Karpas-422 (cell line): ENCODE results near the gene ERP27. TPM values are rescaled to one million over a fixed set of nuclear protein-coding genes. Genes with fewer than 3 reads are reported as not detected.

Experiments
- DNase-seq: peaks from one replicate; pipeline ENCODE4 v3.0.0-alpha.2; 2015
- H2AFZ ChIP-seq: fragments of 200-600 bp; sonication (generic); 2 replicates; pipeline ENCODE4 v1.6.1; 2014; ENCODE audit warnings: antibody characterized with exemption, low read length, mixed read lengths
- H3K27ac ChIP-seq: fragments of 200-600 bp; sonication (generic); 2 replicates; pipeline ENCODE4 v1.5.1; 2014; ENCODE audit warnings: mild to moderate bottlenecking, low read length, moderate library complexity
- H3K27me3 ChIP-seq: fragments of 200-600 bp; sonication (generic); 2 replicates; pipeline ENCODE4 v1.6.1; 2014; ENCODE audit warnings: low read length, mixed read lengths
- H3K36me3 ChIP-seq: fragments of 200-600 bp; sonication (generic); 2 replicates; pipeline ENCODE4 v1.6.1; 2014; ENCODE audit warnings: low read length, mixed read lengths; ENCODE audit not compliant: insufficient read depth
- H3K4me1 ChIP-seq: fragments of 200-600 bp; sonication (generic); 2 replicates; pipeline ENCODE4 v1.6.1; 2014; ENCODE audit warnings: mild to moderate bottlenecking, low read length, mixed read lengths
- H3K4me2 ChIP-seq: fragments of 200-600 bp; sonication (generic); 2 replicates; pipeline ENCODE4 v1.6.1; 2014; ENCODE audit warnings: low read length, low read depth, mild to moderate bottlenecking; ENCODE audit not compliant: poor library complexity, severe bottlenecking
- H3K4me3 ChIP-seq: fragments of 200-600 bp; sonication (generic); 2 replicates; pipeline ENCODE4 v1.5.1; 2014; ENCODE audit warnings: mild to moderate bottlenecking, antibody characterized with exemption, low read length, mixed read lengths
- H3K79me2 ChIP-seq: fragments of 200-600 bp; sonication (generic); 2 replicates; pipeline ENCODE4 v1.6.1; 2014; ENCODE audit warnings: mild to moderate bottlenecking, low read length, mixed read lengths
- H3K9ac ChIP-seq: fragments of 200-600 bp; sonication (generic); 2 replicates; pipeline ENCODE4 v1.6.0; 2014; ENCODE audit warnings: low read length
- H3K9me2 ChIP-seq: fragments of 200-600 bp; sonication (generic), shearing (Covaris generic); replicated peaks from 2 replicates; pipeline ENCODE4 v1.6.0; 2014; ENCODE audit warnings: mild to moderate bottlenecking, low read length, moderate library complexity; ENCODE audit not compliant: insufficient read depth
- H3K9me3 ChIP-seq: fragments of 300-700, 200-600 bp; sonication (generic); 2 replicates; pipeline ENCODE4 v1.6.1; 2014; ENCODE audit warnings: low read length, mixed read lengths
- H4K20me1 ChIP-seq: fragments of 200-600 bp; sonication (generic); 2 replicates; pipeline ENCODE4 v1.6.1; 2014; ENCODE audit warnings: mild to moderate bottlenecking, antibody characterized with exemption, low read length, low read depth; ENCODE audit not compliant: insufficient read depth
- total RNA-seq: library from RNA; depleted of rRNA; stranded (reverse); fragments of >200 nt; shearing (Covaris generic); gene quantifications from 2 replicates; pipeline ENCODE4 v1.2.3, GENCODE V29; 2014; ENCODE audit warnings: low replicate concordance

ERP27 gene
- total RNA-seq, 1 experiment from 2014 or later: 0.60 TPM

DNA sequence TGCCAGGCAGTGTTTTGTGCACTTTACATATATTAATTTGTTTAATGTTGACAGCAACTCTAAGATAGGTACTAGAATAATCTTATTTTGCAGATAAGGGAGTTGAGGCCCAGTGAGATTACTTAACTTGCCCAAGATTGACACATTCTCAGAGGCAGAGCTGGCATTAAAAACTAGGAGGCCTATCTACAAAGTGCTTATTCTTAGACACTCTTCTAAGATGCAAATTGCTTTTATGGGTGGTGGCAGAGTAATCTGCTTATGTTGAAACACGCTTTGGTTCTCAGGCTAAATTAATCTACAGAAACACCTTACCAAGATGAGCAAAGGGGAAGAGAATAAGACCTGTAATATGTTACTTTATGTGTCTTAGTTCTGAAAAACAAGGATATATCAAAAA, 59.8 kb downstream of the ERP27 start:
- Histone ChIP-seq H3K9me2 (no peaks in the 10 kb centered on the region), H3K9me3 (no peaks in the 10 kb centered on the region), H3K4me2 (no peak overlapping the region), H4K20me1 (no peaks in the 10 kb centered on the region), H3K27me3 (no peaks in the 10 kb centered on the region), H3K27ac (no peak overlapping the region), H3K4me1 (peaks cover 13% of the 10 kb centered on the region), H2AFZ (no peak overlapping the region), H3K36me3 (no peaks in the 10 kb centered on the region), H3K79me2 (no peaks in the 10 kb centered on the region), H3K9ac (no peak overlapping the region), H3K4me3 (no peak overlapping the region)
- no peak for DNase-seq

DNA sequence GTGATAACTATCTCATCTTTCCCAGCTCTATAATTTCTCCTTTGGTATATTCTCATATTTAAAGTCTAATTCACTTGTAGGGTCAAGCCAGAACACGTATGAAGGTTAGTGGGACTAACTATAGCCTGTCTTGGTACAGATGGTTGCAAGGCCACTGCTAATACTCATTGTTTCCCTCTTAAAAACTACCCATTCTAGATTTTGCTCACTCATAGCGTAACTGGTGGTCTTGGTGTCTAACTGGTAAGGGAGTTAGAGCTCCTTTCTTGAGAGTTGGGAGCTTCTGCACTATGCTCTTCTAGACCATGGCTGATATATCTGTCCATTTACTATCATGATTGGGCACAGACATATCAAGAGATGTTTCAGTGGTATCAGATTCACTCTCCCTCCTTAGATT, 61.5 kb downstream of the ERP27 start:
- H3K4me1 ChIP-seq: peaks cover 13% of the 10 kb centered on the region
- H3K4me2 ChIP-seq: no peak overlapping the region
- no peaks in the 10 kb centered on the region for H3K9me3 ChIP-seq
- H3K9ac ChIP-seq: no peak overlapping the region
- H3K36me3 ChIP-seq: no peaks in the 10 kb centered on the region
- H3K27ac ChIP-seq: no peak overlapping the region
- no peaks in the 10 kb centered on the region for H4K20me1 ChIP-seq
- no peaks in the 10 kb centered on the region for H3K27me3 ChIP-seq
- no peak overlapping the region for H2AFZ ChIP-seq
- H3K4me3 ChIP-seq: no peak overlapping the region
- no peak for DNase-seq
- H3K79me2 ChIP-seq: no peaks in the 10 kb centered on the region
- no peaks in the 10 kb centered on the region for H3K9me2 ChIP-seq

DNA sequence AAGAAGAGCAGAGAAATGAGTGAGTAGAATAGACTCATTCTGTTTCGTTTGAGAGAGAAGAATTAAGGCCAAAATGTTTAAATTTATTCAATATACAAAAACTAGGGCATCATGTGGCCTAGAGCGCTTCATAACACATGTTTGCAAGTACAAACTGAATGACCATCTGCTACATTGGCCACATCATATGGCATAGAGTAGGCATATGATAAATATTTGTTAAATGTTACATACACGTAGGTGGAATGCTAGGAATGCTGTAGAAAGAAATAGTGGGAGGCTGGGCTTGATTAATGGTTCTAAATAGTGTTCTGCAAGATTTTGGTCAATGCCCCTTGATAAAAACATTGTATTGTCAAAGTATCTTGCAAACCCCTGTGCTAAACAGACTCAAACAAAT, 63.5 kb downstream of the ERP27 start:
- Histone ChIP-seq H3K27me3 (no peaks in the 10 kb centered on the region), H3K79me2 (no peaks in the 10 kb centered on the region), H3K9me3 (no peaks in the 10 kb centered on the region), H4K20me1 (no peaks in the 10 kb centered on the region), H3K9me2 (no peaks in the 10 kb centered on the region), H3K9ac (no peak overlapping the region), H3K4me3 (no peak overlapping the region), H3K27ac (no peak overlapping the region), H2AFZ (no peak overlapping the region), H3K36me3 (no peaks in the 10 kb centered on the region), H3K4me1 (peaks cover 9% of the 10 kb centered on the region), H3K4me2 (no peak overlapping the region)
- no peak for DNase-seq

DNA sequence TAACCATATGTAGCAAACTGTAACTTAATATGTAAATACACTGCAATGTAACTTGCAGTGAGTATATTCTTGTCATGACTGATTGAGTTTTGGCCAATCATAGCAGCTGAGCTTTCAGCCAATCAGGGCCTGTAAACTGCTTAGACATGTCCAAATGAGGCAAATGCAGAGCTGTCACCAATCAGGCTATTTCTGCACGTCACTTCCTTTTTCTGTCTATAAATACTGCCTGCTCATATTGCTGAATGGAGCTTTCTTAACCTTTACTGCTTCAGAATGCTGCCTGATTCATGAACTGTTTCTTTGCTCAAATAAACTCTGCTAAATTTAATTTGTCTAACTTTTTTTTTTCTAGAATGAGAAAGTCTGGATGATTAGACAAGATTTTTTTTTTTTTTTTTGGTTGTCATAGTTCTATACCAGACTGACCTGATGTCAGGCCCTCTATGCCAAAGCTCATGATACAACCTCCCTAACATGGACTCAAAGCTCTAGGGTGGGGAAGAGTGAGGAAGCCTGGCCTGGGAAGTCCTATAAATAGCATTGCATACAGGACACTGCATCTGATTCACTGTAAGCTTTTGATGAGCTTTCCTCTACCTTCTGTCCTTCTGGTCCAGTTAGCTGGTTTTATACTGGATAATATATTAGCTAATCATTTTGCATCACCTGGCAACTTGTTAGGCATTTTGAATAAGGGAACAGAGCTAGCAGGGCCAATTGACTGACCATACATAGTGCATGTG, 64.7 kb downstream of the ERP27 start:
- Histone ChIP-seq H3K27ac (no peak overlapping the region), H4K20me1 (no peaks in the 10 kb centered on the region), H3K27me3 (no peaks in the 10 kb centered on the region), H3K36me3 (no peaks in the 10 kb centered on the region), H3K9me2 (no peaks in the 10 kb centered on the region), H3K9ac (no peak overlapping the region), H2AFZ (no peak overlapping the region), H3K9me3 (no peaks in the 10 kb centered on the region), H3K4me2 (no peak overlapping the region), H3K4me3 (no peak overlapping the region), H3K79me2 (no peaks in the 10 kb centered on the region), H3K4me1 (peaks cover 6% of the 10 kb centered on the region)
- peak; percentile 66 for DNase-seq

DNA sequence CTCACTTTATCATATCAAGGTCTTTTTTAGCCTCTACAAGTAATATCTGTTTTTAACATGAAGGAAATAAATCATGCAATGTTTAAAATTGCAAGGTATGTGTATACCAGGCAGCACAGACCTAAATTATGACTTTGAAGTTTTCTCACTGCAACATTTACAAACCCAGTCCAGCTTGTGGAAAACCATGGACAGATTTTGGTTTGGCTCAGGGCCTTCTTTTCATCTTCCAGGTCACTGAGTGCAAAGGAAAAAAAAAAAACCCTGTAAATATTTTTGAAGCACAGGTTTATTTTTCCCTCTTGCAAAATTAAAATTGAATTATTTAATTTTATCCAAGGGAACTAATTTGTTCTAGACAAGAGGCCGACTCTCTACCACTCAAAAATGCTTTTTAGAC, 66.5 kb downstream of the ERP27 start:
- H3K27ac ChIP-seq: no peak overlapping the region
- no peak overlapping the region for H3K4me3 ChIP-seq
- no peaks in the 10 kb centered on the region for H3K79me2 ChIP-seq
- DNase-seq: no peak
- no peaks in the 10 kb centered on the region for H3K4me1 ChIP-seq
- no peak overlapping the region for H3K9ac ChIP-seq
- H3K9me3 ChIP-seq: no peaks in the 10 kb centered on the region
- H4K20me1 ChIP-seq: no peaks in the 10 kb centered on the region
- H3K9me2 ChIP-seq: no peaks in the 10 kb centered on the region
- no peaks in the 10 kb centered on the region for H3K36me3 ChIP-seq
- H2AFZ ChIP-seq: no peak overlapping the region
- no peaks in the 10 kb centered on the region for H3K27me3 ChIP-seq
- H3K4me2 ChIP-seq: no peak overlapping the region

DNA sequence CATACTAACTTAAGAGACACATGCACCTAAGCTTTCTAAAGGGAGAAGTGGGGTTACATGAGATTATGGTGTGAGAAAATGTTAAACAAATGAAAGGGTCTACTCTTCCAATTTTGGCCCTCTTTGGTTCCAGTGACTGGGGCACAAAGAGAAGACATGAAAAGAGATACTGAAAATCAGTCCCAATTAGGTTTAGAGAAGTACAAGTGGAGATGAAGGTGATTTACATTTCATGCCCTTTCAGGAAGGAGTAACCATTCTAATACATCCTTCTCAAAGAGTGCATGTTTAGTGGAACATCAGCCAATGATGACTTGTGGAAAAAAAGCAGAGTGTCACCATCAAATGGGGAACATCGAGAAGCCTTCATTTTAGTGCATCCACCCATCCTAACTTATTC, 67.1 kb downstream of the ERP27 start:
- H3K4me3 ChIP-seq: no peak overlapping the region

DNA sequence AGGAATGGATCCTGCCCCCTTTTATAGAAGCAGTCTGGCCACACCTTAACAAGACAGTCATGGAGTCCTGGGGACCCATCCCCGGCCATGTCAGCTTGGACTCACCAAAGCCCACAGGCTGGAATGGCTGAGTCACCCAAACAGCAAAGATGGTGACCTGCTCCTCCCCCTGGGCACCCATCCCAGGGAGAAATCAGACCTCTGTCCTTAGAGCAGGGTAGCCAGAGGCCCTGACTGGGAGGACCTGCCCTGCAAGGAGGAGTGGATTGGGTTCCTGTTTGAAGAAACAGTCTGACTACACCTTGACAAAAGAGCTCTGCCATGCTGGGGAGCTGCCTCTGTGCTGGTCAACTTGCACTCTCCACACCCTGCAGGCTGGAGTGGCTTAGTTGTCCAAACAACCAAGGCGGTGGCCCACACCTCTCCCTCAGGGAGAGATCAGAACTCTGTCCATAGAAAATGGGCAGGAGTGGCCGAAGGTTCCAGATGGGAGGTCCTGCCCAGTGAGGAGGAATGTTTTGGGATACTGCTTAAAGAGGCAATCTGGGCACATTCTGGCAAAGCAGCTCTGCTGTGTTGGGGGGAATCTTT, 69.3 kb downstream of the ERP27 start:
- no peaks in the 10 kb centered on the region for H3K79me2 ChIP-seq
- H3K36me3 ChIP-seq: no peaks in the 10 kb centered on the region
- H3K4me2 ChIP-seq: no peak overlapping the region
- no peaks in the 10 kb centered on the region for H3K9me2 ChIP-seq
- H3K9ac ChIP-seq: no peak overlapping the region
- no peak for DNase-seq
- no peak overlapping the region for H3K4me3 ChIP-seq
- H3K9me3 ChIP-seq: no peaks in the 10 kb centered on the region
- H4K20me1 ChIP-seq: no peaks in the 10 kb centered on the region
- H2AFZ ChIP-seq: no peak overlapping the region
- no peaks in the 10 kb centered on the region for H3K27me3 ChIP-seq
- H3K27ac ChIP-seq: no peak overlapping the region
- no peaks in the 10 kb centered on the region for H3K4me1 ChIP-seq

More for the DNA sequence above, 67.1 kb downstream of the ERP27 start:
- Histone ChIP-seq H4K20me1 (no peaks in the 10 kb centered on the region), H3K9ac (no peak overlapping the region), H3K4me2 (no peak overlapping the region), H3K9me3 (no peaks in the 10 kb centered on the region), H2AFZ (no peak overlapping the region), H3K36me3 (no peaks in the 10 kb centered on the region), H3K4me1 (no peaks in the 10 kb centered on the region), H3K79me2 (no peaks in the 10 kb centered on the region), H3K9me2 (no peaks in the 10 kb centered on the region), H3K27ac (no peak overlapping the region), H3K27me3 (no peaks in the 10 kb centered on the region)
- no peak for DNase-seq
